ENCODE data around the gene CPAMD8.
"Not testable (repeated sequence)": the region's sequence is repeated elsewhere in the genome, so short reads cannot be mapped to it uniquely, and the experiment has no call there.

GRCh38 chr19:16943090-16943489, 83.5 kb downstream of the CPAMD8 start:
- not testable (repeated sequence) for TF ChIP-seq YY1 (IDR thresholded peaks at IDR 0.05; ENCODE audit: insufficient read depth, insufficient read length); ZNF274 (IDR thresholded peaks at IDR 0.05; ENCODE audit: low read depth, low read length); SUZ12 (IDR thresholded peaks at IDR 0.05; ENCODE audit: extremely low read depth, insufficient read depth, insufficient read length)
